HG02610 (cell line): ENCODE results near the gene MAJIN.
"Not testable (repeated sequence)": the region's sequence is repeated elsewhere in the genome, so short reads cannot be mapped to it uniquely, and the experiment has no call there.

Experiments
- ATAC-seq: cut with Tn5 transposase; IDR thresholded peaks from one replicate; pipeline ENCODE4 v1.9.1; 2021; ENCODE audit warnings: mild to moderate bottlenecking, moderate library complexity; ENCODE audit not compliant: unreplicated experiment

Gene MAJIN

DNA sequence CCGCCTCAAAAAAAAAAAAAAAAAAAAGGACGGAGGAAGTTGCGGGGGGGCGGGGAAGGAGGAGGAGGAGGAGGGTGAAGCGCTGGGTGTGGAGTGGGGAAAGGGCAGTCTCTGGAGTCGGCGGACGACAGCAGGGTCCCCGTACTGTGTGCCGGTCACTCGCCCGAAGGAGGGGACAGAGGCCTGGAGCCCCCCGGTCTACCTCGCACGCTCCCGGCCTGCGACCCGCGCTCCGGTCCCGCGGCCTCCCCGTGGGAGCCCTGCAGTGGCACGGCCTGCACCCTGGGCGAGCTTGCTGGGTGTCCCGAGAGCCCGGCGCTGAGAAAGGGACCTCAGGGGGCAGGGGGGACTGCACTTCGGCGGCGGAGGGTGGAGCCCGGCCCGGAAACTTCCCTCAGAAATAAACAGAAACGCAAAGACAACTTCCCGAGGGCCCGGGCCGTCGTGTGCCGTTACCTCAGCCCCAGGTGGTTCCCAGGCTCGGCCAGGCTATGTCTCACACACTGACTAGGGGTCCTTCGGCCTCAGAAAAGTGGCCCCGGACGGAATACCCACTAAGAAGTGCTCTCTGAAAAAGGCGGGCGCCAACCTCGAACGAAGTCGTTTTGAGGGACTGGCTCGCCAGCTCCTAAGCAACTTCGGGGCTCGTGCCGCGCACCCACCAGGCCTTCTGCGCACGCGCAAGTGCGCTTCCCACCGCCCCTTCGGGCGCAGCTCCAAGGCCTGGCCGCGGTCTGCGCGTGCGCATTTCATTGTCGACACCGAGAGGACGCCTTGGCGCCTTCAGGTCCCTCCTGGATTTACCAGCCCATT, at the start of gene MAJIN:
TSS of gene MAJIN (minus strand) at position 688 of the 813 bp plus-strand sequence. CDS start 12,703 bp downstream, outside the sequence.
- no peak for ATAC-seq

DNA sequence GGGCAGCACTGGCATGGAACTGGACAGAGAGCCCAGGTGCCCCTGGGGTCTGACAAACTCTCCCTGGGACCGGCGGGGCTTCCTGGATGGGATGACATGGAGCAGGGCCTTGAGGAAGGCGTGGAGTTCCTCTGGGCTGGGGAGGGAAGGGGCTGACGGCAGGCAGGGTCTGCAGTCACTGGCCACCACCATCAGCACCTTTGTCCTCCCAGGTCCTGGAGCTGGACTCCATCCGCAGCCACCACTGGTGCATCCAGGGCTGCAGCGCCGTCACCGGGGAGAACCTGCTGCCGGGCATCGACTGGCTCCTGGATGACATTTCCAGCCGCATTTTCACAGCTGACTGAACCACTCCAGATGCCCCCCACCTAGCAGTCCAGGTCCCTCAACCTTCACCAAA, 49.6 kb upstream of the MAJIN start:
- no peak for ATAC-seq

DNA sequence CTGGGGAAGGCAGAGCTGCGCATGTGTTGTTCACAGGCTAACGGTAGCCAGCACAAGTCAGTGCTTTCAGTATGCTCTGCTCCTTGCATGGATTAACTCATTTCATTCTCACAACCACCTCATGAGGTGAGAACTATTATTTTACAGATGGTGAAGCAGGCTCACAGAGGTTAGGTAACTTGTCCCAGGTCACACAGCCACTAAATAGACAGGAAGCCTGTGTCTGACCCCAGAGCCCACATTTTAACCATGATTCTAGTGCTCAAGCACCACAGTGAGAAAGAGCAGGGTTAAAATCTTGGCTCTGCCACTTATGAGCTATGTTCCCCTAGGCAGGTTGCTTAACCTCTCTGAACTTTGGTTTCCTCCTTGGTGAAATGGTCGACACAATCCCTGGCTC, 49.1 kb upstream of the MAJIN start:
- ATAC-seq: no peak

GRCh38 chr11:65019824-65020223, 47.9 kb upstream of the MAJIN start:
- no peak for ATAC-seq

- ATAC-seq: no peak
Measured at GRCh38 chr11:65017937-65018336, 46.0 kb upstream of the MAJIN start.

DNA sequence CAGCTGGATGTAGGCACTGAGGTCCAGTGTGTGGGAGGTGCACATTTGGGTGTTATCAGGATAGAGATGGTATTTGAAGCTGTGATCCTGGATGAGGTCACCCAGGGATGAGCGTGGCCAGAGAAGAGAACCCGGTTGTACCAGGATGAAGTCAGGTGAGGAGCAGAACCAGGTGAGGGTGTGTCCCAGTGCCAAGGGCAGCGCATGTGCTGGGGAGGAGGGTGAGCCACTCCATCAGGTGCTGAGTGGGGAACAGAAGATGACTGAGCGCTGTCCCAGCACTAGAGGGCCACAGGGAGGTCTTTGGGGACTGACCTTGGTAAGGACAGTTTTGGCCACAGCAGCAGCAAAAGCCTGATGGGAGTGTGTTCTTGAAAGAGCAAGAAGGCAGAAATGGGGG, 44.8 kb upstream of the MAJIN start:
- no peak for ATAC-seq

GRCh38 chr11:65014726-65015227, 42.9 kb upstream of the MAJIN start:
- no peak for ATAC-seq

GRCh38 chr11:65013888-65014725, 42.2 kb upstream of the MAJIN start, which contains the start of gene ARL2:
TSS of gene ARL2 (plus strand) at chr11:65014160. CDS start at chr11:65014208, 48 bp downstream.
- peak; percentile 70 for ATAC-seq

- peak; percentile 65 for ATAC-seq
Measured at GRCh38 chr11:65013130-65013887, 41.4 kb upstream of the MAJIN start.

GRCh38 chr11:65008873-65009272, 37.0 kb upstream of the MAJIN start:
- ATAC-seq: no peak

GRCh38 chr11:65008016-65008415, 36.1 kb upstream of the MAJIN start:
- ATAC-seq: no peak

DNA sequence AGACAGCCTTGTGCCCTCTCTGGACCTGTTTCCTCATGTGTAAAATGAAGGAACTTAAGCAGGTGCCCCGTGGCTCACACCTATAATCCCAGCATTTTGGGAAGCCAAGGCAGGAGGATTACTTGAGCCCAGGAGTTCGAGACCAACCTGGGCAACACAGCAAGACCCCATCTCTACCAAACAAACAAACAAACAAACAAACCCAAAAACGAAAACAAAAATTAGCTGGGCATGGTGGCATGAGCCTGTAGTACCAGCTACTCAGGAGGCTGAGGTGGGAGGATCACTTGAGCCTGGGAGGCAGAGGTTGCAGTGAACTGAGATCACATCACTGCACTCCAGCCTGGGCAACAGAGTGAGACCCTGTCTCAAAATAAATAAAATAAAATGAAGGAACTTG, 32.1 kb upstream of the MAJIN start:
- ATAC-seq: not testable (repeated sequence)

DNA sequence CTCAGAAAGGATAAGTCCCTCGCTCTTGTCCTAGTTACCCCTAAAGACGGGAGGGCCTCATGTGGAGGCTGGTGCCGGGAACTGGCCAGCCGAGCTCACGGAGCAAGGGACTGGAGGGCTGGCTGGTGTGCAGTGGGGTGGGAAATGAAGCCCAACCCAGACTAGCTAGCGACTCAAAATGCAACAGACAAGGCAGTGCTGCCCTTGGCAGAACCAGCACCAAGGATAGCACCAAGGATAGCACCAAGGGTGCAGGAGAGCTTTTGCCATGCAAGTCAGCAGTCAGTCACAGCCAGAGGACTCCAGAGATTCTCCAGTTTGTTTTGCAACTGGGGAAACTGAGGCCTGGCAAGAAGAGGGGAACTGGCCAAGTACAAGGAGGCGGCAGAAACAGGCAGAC, 31.4 kb upstream of the MAJIN start:
- no peak for ATAC-seq

GRCh38 chr11:65002706-65003105, 30.8 kb upstream of the MAJIN start:
- no peak for ATAC-seq

DNA sequence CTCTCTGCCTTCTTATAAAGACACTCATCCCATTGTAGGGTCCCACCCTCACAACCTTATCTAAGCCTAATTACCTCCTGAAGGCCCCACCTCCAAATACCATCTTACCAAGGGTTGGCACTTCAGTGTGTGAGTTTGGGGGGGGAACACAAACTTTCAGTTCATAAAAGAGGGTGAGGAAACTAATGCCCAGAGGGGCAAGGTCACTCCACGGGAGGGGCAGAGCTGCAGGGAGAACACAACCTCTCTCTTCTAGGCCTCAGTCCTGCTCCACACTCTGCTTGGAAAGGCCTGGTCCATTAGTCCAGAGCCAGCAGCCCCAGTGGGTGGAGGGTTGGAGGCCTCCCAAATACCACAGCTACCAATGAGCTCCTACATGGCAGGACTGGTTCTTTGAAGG, 27.6 kb upstream of the MAJIN start:
- ATAC-seq: no peak

DNA sequence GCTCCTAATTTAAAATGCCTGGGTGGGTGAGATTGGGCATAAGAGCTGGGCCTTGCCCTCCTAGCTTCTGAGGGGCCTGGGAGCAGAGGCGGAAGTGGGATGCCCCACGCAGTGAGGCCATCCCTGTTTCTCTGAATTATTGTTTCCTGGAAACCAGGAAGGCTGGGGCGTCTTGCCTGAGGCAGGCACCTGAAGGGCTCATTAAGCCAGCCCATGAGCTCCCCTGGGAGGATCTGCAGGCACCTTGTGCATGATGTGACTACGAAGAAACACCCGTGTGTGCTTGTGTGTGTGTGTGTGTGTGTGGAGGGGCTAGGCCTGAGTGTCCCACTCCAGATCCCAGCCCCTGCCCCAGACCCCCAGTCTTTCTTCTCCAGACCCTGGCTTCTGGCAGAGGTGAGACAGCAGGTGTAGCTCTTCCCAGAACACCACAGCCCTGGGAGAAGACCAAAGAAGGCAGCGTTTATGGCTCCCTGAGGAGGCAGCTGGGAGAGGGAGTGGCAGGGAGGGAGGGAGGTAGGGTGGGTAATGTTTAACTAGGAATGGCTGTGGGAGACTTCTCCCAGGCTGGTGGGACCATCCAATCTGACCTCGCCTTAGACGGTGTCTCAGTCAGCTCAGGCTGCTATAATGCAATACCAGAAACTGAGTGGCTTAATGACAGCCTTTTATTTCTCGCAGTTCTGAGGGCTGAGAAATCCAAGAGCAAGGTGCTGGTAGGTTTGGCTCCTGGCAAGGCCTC, 27.0 kb upstream of the MAJIN start:
- ATAC-seq: no peak

GRCh38 chr11:64998141-64998540, 26.2 kb upstream of the MAJIN start:
- no peak for ATAC-seq

DNA sequence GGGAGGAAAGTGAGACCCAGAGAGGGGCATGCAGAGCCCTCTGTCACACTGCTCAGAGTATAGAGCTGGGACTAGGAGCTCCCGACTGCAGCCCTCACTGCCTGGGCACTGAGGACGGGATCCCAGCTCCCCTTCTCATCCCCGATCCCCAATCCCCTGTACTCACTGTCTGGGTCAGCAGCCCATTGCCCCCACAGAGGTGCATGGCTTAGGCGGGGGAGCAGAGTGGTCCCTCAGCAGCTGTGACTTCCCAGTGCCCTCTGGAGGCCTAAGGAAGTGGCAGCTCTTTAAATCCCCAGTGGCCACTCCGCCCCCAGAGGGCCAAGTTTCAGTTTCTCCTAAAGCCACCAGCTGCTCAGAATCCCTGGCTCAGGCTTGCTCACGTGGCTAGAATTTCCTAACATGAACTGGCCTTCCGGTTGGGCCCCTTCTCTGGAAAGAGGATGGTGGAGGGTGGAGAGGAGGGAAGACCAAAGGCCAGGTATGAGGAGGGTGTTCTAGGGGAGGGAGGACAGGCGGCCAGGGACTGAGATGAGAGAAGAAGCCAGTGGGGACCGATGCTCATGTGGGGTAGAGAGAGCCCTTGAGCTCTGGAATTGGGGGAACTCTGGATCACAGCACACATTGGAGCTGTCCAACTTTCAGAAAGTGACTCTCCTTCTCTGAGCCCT, 24.9 kb upstream of the MAJIN start, which contains the start of gene BATF2:
TSS of gene BATF2 (minus strand) at position 262 of the 671 bp plus-strand sequence. CDS start at position 205, 57 bp downstream.
- ATAC-seq: no peak

DNA sequence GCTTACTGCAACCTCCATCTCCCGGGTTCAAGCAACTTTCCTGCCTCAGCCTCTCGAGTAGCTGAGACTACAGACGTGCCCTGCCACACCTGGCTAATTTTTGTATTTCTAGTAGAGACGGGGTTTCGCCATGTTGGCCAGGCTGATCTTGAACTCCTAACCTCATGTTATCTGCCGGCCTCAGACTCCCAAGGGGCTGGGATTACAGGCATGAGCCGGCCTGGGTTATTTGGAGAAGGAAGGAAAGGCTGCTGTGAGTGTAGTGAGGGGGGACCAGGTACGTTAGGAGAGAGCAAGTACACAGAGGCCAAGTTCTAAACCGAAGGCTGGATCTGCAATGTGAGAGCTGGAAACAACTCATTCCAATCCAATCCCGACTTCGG, 24.4 kb upstream of the MAJIN start:
- no peak for ATAC-seq

GRCh38 chr11:64994318-64994717, 22.4 kb upstream of the MAJIN start:
- ATAC-seq: no peak
